ENCODE results near the gene PER1.
A peak's percentile ranks its signal among the peaks of the same experiment; 100 is the strongest.
"Not testable (repeated sequence)": the region's sequence is repeated elsewhere in the genome, so short reads cannot be mapped to it uniquely, and the experiment has no call there.

The PER1 gene

GRCh38 chr17:8170186-8170585 lies 18.0 kb upstream of the PER1 start:
- DNase-seq = not testable (repeated sequence)

GRCh38 chr17:8167526-8167925 lies 15.3 kb upstream of the PER1 start:
- DNase-seq = no peak

- no peak for DNase-seq
Observed at GRCh38 chr17:8166731-8167130, 14.5 kb upstream of the PER1 start.

- no peak for DNase-seq
Observed at GRCh38 chr17:8164815-8165131, 12.6 kb upstream of the PER1 start.

GRCh38 chr17:8163978-8164814 lies 12.0 kb upstream of the PER1 start:
- no peak for DNase-seq

GRCh38 chr17:8162997-8163977 lies 11.1 kb upstream of the PER1 start:
- no peak for DNase-seq

- DNase-seq = no peak
Observed at GRCh38 chr17:8162233-8162996, 10.2 kb upstream of the PER1 start, which contains the start of gene VAMP2. VAMP2 (minus strand) TSS chr17:8162948; CDS start chr17:8162879, 69 bp downstream.

- DNase-seq = no peak
Observed at GRCh38 chr17:8161289-8162232, 9.4 kb upstream of the PER1 start.

GRCh38 chr17:8160741-8161221 lies 8.6 kb upstream of the PER1 start:
- no peak for DNase-seq

- no peak for DNase-seq
Observed at GRCh38 chr17:8160224-8160577, 8.0 kb upstream of the PER1 start.

- DNase-seq = no peak
Observed at GRCh38 chr17:8159459-8160223, 7.4 kb upstream of the PER1 start.

- DNase-seq = no peak
Observed at GRCh38 chr17:8159032-8159400, 6.8 kb upstream of the PER1 start.

GRCh38 chr17:8158267-8159031 lies 6.2 kb upstream of the PER1 start:
- no peak for DNase-seq

- DNase-seq = peak; percentile 89
Observed at GRCh38 chr17:8156246-8156992, 4.2 kb upstream of the PER1 start.

- DNase-seq = no peak
Observed at GRCh38 chr17:8155996-8156245, 3.7 kb upstream of the PER1 start.

- no peak for DNase-seq
Observed at GRCh38 chr17:8155231-8155995, 3.2 kb upstream of the PER1 start.

- DNase-seq = no peak
Observed at GRCh38 chr17:8154608-8155155, 2.5 kb upstream of the PER1 start.

- DNase-seq = no peak
Observed at GRCh38 chr17:8153957-8154607, 1.9 kb upstream of the PER1 start.
